ENCODE measurements around the gene PARD3B. TPM values are rescaled to one million over a fixed set of nuclear protein-coding genes. Genes with fewer than 3 reads are reported as not detected.

PARD3B gene
- total and polyA plus RNA-seq, 2 of the 13 experiments (the other 11 are each of a cell fraction or from before 2014, with no cell fraction given), result 0.71 to 2.3 TPM

DNA sequence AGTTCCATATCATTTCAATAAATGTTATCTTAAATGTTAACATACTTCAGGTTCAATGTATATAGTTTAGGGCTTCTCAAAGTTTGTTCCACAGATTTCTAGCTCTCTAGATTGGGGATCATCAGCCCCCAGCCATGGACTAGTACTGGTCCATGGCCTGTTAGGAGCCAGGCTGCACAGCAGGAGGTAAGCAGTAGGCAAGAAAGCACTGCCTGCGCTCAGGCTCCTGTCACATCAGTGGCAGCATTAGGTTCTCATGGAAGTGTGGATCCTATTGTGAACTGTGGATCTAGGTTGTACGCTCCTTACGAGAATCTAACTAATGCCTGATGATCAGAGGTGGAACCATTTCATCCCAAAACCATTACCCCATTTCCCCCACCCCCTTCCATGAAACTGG, 531.1 kb downstream of the PARD3B start:
- no peak overlapping the region for H3K4me2 ChIP-seq (ENCODE audit: low read depth, low read length)
- H3K9me3 ChIP-seq (ENCODE audit: low read length), result no peaks in the 10 kb centered on the region
- no TSS peak for BruUV-seq (replicated peaks)
- POLR2A ChIA-PET, result no interaction called here
- WGBS (ENCODE audit: low lambda C conversion rate), result 70% methylated on average over 3 of the region's 3 CpGs
- H4K20me1 ChIP-seq (ENCODE audit: insufficient read depth, low read length), result no peaks in the 10 kb centered on the region
- H3K79me2 ChIP-seq (ENCODE audit: insufficient read depth, low read length), result no peaks in the 10 kb centered on the region
- no peak overlapping the region for H3K27ac ChIP-seq (ENCODE audit: extremely low read length, insufficient read depth, low read length)
- FAIRE-seq (no peak), DNase-seq (ENCODE audit: low spot score) (no peak), ATAC-seq (no peak)
- intact Hi-C loops (cut with micrococcal nuclease; ENCODE audit: unreplicated experiment), result no loop called here
- CTCF ChIA-PET (ENCODE audit: low intra/inter-chr PET ratio, low total read pairs), result no interaction called here
- no peak overlapping the region for H2AFZ ChIP-seq (ENCODE audit: low read length)
- TF ChIP-seq ZNF317 (CRISPR knock-in tag; IDR thresholded peaks at IDR 0.05) (no peak), ZNF629 (CRISPR knock-in tag; conservative IDR thresholded peaks at IDR 0.05) (no peak), SIX4 (CRISPR knock-in tag; IDR thresholded peaks at IDR 0.05) (no peak), ZNF34 (CRISPR knock-in tag; IDR thresholded peaks at IDR 0.05; ENCODE audit: borderline replicate concordance) (no peak), CBX5 (CRISPR knock-in tag; IDR thresholded peaks at IDR 0.05; ENCODE audit: borderline replicate concordance) (no peak), XRCC5 (optimal IDR thresholded peaks at IDR 0.05; ENCODE audit: low read length) (no peak), ZNF614 (CRISPR knock-in tag; IDR thresholded peaks at IDR 0.05; ENCODE audit: borderline replicate concordance) (no peak), RAD21 (CRISPR knock-in tag; IDR thresholded peaks at IDR 0.05) (no peak)
- TF ChIP-seq, protein P1, sequence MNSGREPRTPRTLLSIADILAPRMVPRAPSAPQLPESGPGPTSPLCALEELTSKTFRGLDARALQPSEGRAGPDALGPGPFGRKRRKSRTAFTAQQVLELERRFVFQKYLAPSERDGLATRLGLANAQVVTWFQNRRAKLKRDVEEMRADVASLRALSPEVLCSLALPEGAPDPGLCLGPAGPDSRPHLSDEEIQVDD (CRISPR knock-in tag; IDR thresholded peaks at IDR 0.05; ENCODE audit: borderline replicate concordance), result no peak
- TF ChIP-seq, protein P2, sequence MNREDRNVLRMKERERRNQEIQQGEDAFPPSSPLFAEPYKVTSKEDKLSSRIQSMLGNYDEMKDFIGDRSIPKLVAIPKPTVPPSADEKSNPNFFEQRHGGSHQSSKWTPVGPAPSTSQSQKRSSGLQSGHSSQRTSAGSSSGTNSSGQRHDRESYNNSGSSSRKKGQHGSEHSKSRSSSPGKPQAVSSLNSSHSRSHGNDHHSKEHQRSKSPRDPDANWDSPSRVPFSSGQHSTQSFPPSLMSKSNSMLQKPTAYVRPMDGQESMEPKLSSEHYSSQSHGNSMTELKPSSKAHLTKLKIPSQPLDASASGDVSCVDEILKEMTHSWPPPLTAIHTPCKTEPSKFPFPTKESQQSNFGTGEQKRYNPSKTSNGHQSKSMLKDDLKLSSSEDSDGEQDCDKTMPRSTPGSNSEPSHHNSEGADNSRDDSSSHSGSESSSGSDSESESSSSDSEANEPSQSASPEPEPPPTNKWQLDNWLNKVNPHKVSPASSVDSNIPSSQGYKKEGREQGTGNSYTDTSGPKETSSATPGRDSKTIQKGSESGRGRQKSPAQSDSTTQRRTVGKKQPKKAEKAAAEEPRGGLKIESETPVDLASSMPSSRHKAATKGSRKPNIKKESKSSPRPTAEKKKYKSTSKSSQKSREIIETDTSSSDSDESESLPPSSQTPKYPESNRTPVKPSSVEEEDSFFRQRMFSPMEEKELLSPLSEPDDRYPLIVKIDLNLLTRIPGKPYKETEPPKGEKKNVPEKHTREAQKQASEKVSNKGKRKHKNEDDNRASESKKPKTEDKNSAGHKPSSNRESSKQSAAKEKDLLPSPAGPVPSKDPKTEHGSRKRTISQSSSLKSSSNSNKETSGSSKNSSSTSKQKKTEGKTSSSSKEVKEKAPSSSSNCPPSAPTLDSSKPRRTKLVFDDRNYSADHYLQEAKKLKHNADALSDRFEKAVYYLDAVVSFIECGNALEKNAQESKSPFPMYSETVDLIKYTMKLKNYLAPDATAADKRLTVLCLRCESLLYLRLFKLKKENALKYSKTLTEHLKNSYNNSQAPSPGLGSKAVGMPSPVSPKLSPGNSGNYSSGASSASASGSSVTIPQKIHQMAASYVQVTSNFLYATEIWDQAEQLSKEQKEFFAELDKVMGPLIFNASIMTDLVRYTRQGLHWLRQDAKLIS (CRISPR knock-in tag; IDR thresholded peaks at IDR 0.05), result no peak
- in situ Hi-C loops (cut with HindIII; ENCODE audit: extremely low pct_ligation_motif_present, low pct_unique_long_range_greater_than_20kb), result no loop called here
- H3K27me3 ChIP-seq (ENCODE audit: control insufficient read depth in 1 of 2, insufficient read depth in 2 of 2, low read length in 2 of 2), result no peaks in the 10 kb centered on the region
- no peak overlapping the region for H3K4me3 ChIP-seq (replicated peaks in 1 of 3; ENCODE audit: insufficient read depth in 1 of 3, low read depth in 2 of 3, low read length in 3 of 3)
- H3K4me1 ChIP-seq (ENCODE audit: insufficient read depth, low read length), result no peaks in the 10 kb centered on the region
- no peak overlapping the region for H3K9ac ChIP-seq (ENCODE audit: insufficient read depth, low read depth, low read length)
- no peaks in the 10 kb centered on the region for H3K36me3 ChIP-seq (replicated peaks in 1 of 2; ENCODE audit: control insufficient read depth in 1 of 2, insufficient read depth in 2 of 2, low read length in 2 of 2)

Data from HepG2 (cell line).